ENCODE results near the gene PCSK9.

DNA sequence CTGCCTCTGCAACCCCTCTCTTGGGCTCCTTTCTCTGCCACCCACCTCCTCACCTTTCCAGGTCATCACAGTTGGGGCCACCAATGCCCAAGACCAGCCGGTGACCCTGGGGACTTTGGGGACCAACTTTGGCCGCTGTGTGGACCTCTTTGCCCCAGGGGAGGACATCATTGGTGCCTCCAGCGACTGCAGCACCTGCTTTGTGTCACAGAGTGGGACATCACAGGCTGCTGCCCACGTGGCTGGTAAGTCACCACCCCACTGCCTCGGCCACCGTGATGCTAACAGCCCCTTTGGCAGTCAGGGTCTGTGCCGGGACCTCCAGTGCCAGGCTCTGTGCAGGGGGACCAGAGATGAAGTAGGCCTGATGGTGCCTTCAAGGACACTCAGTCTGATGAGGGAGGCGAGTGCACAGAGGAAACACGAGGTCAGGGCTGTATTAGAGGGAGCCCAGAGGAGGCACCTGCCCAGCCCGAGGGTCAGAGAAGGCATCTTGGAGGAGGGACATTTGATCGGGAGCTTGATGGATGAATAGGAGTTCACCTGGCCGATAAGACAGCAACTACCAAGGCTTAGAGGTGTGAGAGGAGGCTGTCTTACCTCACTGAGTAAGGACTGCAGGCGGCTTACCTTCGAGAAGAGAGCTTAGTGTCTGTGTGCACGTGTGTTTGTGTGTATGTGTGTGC is 18.1 kb downstream of the PCSK9 start:
- no peak for TF ChIP-seq CTCF (IDR thresholded peaks at IDR 0.05; ENCODE audit: low read depth, low read length, missing input control)
- TF ChIP-seq TAF1 (conservative IDR thresholded peaks at IDR 0.05), result no peak
- no peak for TF ChIP-seq FOXA1 (IDR thresholded peaks at IDR 0.05)
- TF ChIP-seq REST (IDR thresholded peaks at IDR 0.05), result no peak
- no peak for TF ChIP-seq RXRA (IDR thresholded peaks at IDR 0.05)
- no peak for TF ChIP-seq GABPA (IDR thresholded peaks at IDR 0.05 in 1 of 2, conservative IDR thresholded peaks at IDR 0.05 in 1 of 2)
- TF ChIP-seq ATF3 (IDR thresholded peaks at IDR 0.05), result no peak
- no peak for TF ChIP-seq EGR1 (IDR thresholded peaks at IDR 0.05; ENCODE audit: low read depth in 2 of 2)
- no peak for TF ChIP-seq RAD21 (IDR thresholded peaks at IDR 0.05)
- TF ChIP-seq JUND (IDR thresholded peaks at IDR 0.05), result no peak

All from liver (tissue), 3 donors.